ENCODE measurements around the gene ASCL5. TPM values are rescaled to one million over a fixed set of nuclear protein-coding genes. Genes with fewer than 3 reads are reported as not detected.

ASCL5 gene
- total RNA-seq, 1 donor from 2014 or later, result not detected

- intact Hi-C loops (cut with micrococcal nuclease), result no loop called here
- Mint-ChIP-seq H3K4me3 (ENCODE audit: low read depth) (no peak overlapping the region), H3K4me1 (ENCODE audit: low read depth) (no peaks in the 10 kb centered on the region), H3K9me3 (no peaks in the 10 kb centered on the region), H3K27me3 (ENCODE audit: low read depth) (no peaks in the 10 kb centered on the region), H3K36me3 (ENCODE audit: low read depth) (peaks cover under 1% of the 10 kb centered on the region), H3K27ac (no peak overlapping the region)
- no peak for DNase-seq (ENCODE audit: low spot score)
Observed at GRCh38 chr1:201137579-201138310, 10.8 kb upstream of the ASCL5 start.

- intact Hi-C loops (cut with micrococcal nuclease), result no loop called here
- no peaks in the 10 kb centered on the region for H3K9me3 Mint-ChIP-seq
- H3K36me3 Mint-ChIP-seq (ENCODE audit: low read depth), result no peaks in the 10 kb centered on the region
- H3K27ac Mint-ChIP-seq, result no peak overlapping the region
- no peaks in the 10 kb centered on the region for H3K27me3 Mint-ChIP-seq (ENCODE audit: low read depth)
- H3K4me3 Mint-ChIP-seq (ENCODE audit: low read depth), result no peak overlapping the region
- H3K4me1 Mint-ChIP-seq (ENCODE audit: low read depth), result no peaks in the 10 kb centered on the region
- DNase-seq (ENCODE audit: low spot score), result no peak
Observed at GRCh38 chr1:201137024-201137392, 10.0 kb upstream of the ASCL5 start.

GRCh38 chr1:201136355-201137023 is 9.5 kb upstream of the ASCL5 start:
- no peaks in the 10 kb centered on the region for H3K27me3 Mint-ChIP-seq (ENCODE audit: low read depth)
- no peaks in the 10 kb centered on the region for H3K9me3 Mint-ChIP-seq
- no peak overlapping the region for H3K4me3 Mint-ChIP-seq (ENCODE audit: low read depth)
- intact Hi-C loops (cut with micrococcal nuclease), result no loop called here
- no peaks in the 10 kb centered on the region for H3K4me1 Mint-ChIP-seq (ENCODE audit: low read depth)
- no peak overlapping the region for H3K27ac Mint-ChIP-seq
- no peak for DNase-seq (ENCODE audit: low spot score)
- H3K36me3 Mint-ChIP-seq (ENCODE audit: low read depth), result no peaks in the 10 kb centered on the region

GRCh38 chr1:201134405-201134804 is 7.4 kb upstream of the ASCL5 start:
- Mint-ChIP-seq H3K27me3 (ENCODE audit: low read depth) (no peaks in the 10 kb centered on the region), H3K27ac (no peak overlapping the region), H3K9me3 (no peaks in the 10 kb centered on the region), H3K4me1 (ENCODE audit: low read depth) (no peaks in the 10 kb centered on the region), H3K4me3 (ENCODE audit: low read depth) (no peak overlapping the region), H3K36me3 (ENCODE audit: low read depth) (no peaks in the 10 kb centered on the region)
- intact Hi-C loops (cut with micrococcal nuclease), result no loop called here
- DNase-seq (ENCODE audit: low spot score), result no peak

GRCh38 chr1:201131398-201131797 is 4.4 kb upstream of the ASCL5 start:
- intact Hi-C loops (cut with micrococcal nuclease), result no loop called here
- H3K4me1 Mint-ChIP-seq (ENCODE audit: low read depth), result no peaks in the 10 kb centered on the region
- H3K36me3 Mint-ChIP-seq (ENCODE audit: low read depth), result no peaks in the 10 kb centered on the region
- no peaks in the 10 kb centered on the region for H3K27me3 Mint-ChIP-seq (ENCODE audit: low read depth)
- no peak overlapping the region for H3K27ac Mint-ChIP-seq
- no peaks in the 10 kb centered on the region for H3K9me3 Mint-ChIP-seq
- H3K4me3 Mint-ChIP-seq (ENCODE audit: low read depth), result no peak overlapping the region
- DNase-seq (ENCODE audit: low spot score), result no peak

- intact Hi-C loops (cut with micrococcal nuclease), result no loop called here
- Mint-ChIP-seq H3K27ac (no peak overlapping the region), H3K4me3 (ENCODE audit: low read depth) (no peak overlapping the region), H3K9me3 (no peaks in the 10 kb centered on the region), H3K4me1 (ENCODE audit: low read depth) (no peaks in the 10 kb centered on the region), H3K36me3 (ENCODE audit: low read depth) (no peaks in the 10 kb centered on the region), H3K27me3 (ENCODE audit: low read depth) (peaks cover 5% of the 10 kb centered on the region)
- DNase-seq (ENCODE audit: low spot score), result no peak
Observed at GRCh38 chr1:201128962-201129361, 2.0 kb upstream of the ASCL5 start.

- DNase-seq (ENCODE audit: low spot score), result no peak
- intact Hi-C loops (cut with micrococcal nuclease), result no loop called here
- no peaks in the 10 kb centered on the region for H3K9me3 Mint-ChIP-seq
- H3K27ac Mint-ChIP-seq, result no peak overlapping the region
- no peaks in the 10 kb centered on the region for H3K4me1 Mint-ChIP-seq (ENCODE audit: low read depth)
- H3K36me3 Mint-ChIP-seq (ENCODE audit: low read depth), result no peaks in the 10 kb centered on the region
- no peak overlapping the region for H3K4me3 Mint-ChIP-seq (ENCODE audit: low read depth)
- H3K27me3 Mint-ChIP-seq (ENCODE audit: low read depth), result peaks cover 5% of the 10 kb centered on the region
Observed at GRCh38 chr1:201128476-201128875, 1.5 kb upstream of the ASCL5 start.

GRCh38 chr1:201127755-201128455 is 921 bp upstream of the ASCL5 start:
- H3K4me1 Mint-ChIP-seq (ENCODE audit: low read depth), result no peaks in the 10 kb centered on the region
- intact Hi-C loops (cut with micrococcal nuclease), result no loop called here
- peaks cover 5% of the 10 kb centered on the region for H3K27me3 Mint-ChIP-seq (ENCODE audit: low read depth)
- no peak for DNase-seq (ENCODE audit: low spot score)
- H3K36me3 Mint-ChIP-seq (ENCODE audit: low read depth), result no peaks in the 10 kb centered on the region
- H3K27ac Mint-ChIP-seq, result no peak overlapping the region
- no peak overlapping the region for H3K4me3 Mint-ChIP-seq (ENCODE audit: low read depth)
- H3K9me3 Mint-ChIP-seq, result no peaks in the 10 kb centered on the region

- no peaks in the 10 kb centered on the region for H3K4me1 Mint-ChIP-seq (ENCODE audit: low read depth)
- no peak for DNase-seq (ENCODE audit: low spot score)
- no peak overlapping the region for H3K4me3 Mint-ChIP-seq (ENCODE audit: low read depth)
- no peaks in the 10 kb centered on the region for H3K9me3 Mint-ChIP-seq
- peaks cover 9% of the 10 kb centered on the region for H3K27me3 Mint-ChIP-seq (ENCODE audit: low read depth)
- no peak overlapping the region for H3K27ac Mint-ChIP-seq
- H3K36me3 Mint-ChIP-seq (ENCODE audit: low read depth), result no peaks in the 10 kb centered on the region
- intact Hi-C loops (cut with micrococcal nuclease), result no loop called here
Observed at GRCh38 chr1:201126463-201126831, 537 bp downstream of the ASCL5 start.

GRCh38 chr1:201125800-201126199 is 1.2 kb downstream of the ASCL5 start:
- no peak overlapping the region for H3K27ac Mint-ChIP-seq
- H3K27me3 Mint-ChIP-seq (ENCODE audit: low read depth), result peaks cover 11% of the 10 kb centered on the region
- no peak for DNase-seq (ENCODE audit: low spot score)
- intact Hi-C loops (cut with micrococcal nuclease), result no loop called here
- no peaks in the 10 kb centered on the region for H3K9me3 Mint-ChIP-seq
- no peaks in the 10 kb centered on the region for H3K4me1 Mint-ChIP-seq (ENCODE audit: low read depth)
- no peak overlapping the region for H3K4me3 Mint-ChIP-seq (ENCODE audit: low read depth)
- no peaks in the 10 kb centered on the region for H3K36me3 Mint-ChIP-seq (ENCODE audit: low read depth)

GRCh38 chr1:201125019-201125418 is 2.0 kb downstream of the ASCL5 start:
- intact Hi-C loops (cut with micrococcal nuclease), result no loop called here
- no peak for DNase-seq (ENCODE audit: low spot score)
- no peaks in the 10 kb centered on the region for H3K9me3 Mint-ChIP-seq
- H3K36me3 Mint-ChIP-seq (ENCODE audit: low read depth), result no peaks in the 10 kb centered on the region
- peaks cover 15% of the 10 kb centered on the region for H3K27me3 Mint-ChIP-seq (ENCODE audit: low read depth)
- H3K4me1 Mint-ChIP-seq (ENCODE audit: low read depth), result no peaks in the 10 kb centered on the region
- H3K27ac Mint-ChIP-seq, result no peak overlapping the region
- H3K4me3 Mint-ChIP-seq (ENCODE audit: low read depth), result no peak overlapping the region

GRCh38 chr1:201123866-201124265 is 3.1 kb downstream of the ASCL5 start:
- Mint-ChIP-seq H3K27me3 (ENCODE audit: low read depth) (peaks cover 18% of the 10 kb centered on the region), H3K27ac (no peak overlapping the region), H3K9me3 (no peaks in the 10 kb centered on the region), H3K4me1 (ENCODE audit: low read depth) (no peaks in the 10 kb centered on the region), H3K4me3 (ENCODE audit: low read depth) (no peak overlapping the region), H3K36me3 (ENCODE audit: low read depth) (no peaks in the 10 kb centered on the region)
- intact Hi-C loops (cut with micrococcal nuclease), result no loop called here
- no peak for DNase-seq (ENCODE audit: low spot score)

GRCh38 chr1:201122321-201122957 is 4.5 kb downstream of the ASCL5 start:
- Mint-ChIP-seq H3K4me1 (ENCODE audit: low read depth) (no peaks in the 10 kb centered on the region), H3K9me3 (no peaks in the 10 kb centered on the region), H3K4me3 (ENCODE audit: low read depth) (no peak overlapping the region), H3K27ac (no peak overlapping the region), H3K27me3 (ENCODE audit: low read depth) (peaks cover 26% of the 10 kb centered on the region), H3K36me3 (ENCODE audit: low read depth) (no peaks in the 10 kb centered on the region)
- intact Hi-C loops (cut with micrococcal nuclease), result no loop called here
- no peak for DNase-seq (ENCODE audit: low spot score)
